ENCODE data around the gene C5orf63.

DNA sequence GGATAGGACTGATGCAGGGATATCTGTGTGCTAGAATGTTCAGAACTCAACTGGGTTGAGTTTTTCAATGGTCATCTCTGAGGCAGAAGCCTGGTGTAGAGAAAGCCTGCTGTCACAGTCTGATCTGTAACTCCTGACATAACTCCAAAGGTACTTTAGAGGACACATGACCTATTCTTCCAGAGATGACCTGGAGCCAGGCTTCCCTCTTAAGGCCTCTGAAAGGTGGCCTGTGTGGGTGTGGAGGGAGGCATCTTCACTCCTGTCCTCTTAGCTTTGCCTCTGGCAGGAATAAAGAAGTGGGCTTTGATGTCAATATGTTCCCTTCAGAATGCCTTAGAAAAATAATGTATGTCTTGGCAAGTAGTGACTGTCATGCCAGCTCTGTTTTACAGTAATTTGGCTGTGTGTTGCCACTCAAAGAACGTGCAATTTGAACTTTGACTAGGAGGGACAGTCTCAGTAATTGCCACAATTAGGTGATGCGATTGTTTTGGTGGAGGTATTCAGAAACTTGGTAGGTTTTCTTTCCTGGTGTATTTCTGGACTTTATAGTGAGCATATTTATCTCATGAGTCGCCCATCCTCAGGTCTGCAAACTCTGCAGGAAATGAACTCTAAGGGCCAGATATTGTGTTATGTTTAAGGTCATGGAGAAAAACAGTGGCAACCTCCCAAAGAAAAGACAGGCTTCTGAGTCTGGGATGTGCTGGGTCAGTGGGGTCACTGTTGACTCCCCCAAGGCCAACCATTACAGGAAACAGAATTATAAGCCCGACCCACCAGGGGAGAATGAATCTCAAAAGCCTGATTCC lies 3.2 kb upstream of the C5orf63 start:
- TF ChIP-seq, protein P1, sequence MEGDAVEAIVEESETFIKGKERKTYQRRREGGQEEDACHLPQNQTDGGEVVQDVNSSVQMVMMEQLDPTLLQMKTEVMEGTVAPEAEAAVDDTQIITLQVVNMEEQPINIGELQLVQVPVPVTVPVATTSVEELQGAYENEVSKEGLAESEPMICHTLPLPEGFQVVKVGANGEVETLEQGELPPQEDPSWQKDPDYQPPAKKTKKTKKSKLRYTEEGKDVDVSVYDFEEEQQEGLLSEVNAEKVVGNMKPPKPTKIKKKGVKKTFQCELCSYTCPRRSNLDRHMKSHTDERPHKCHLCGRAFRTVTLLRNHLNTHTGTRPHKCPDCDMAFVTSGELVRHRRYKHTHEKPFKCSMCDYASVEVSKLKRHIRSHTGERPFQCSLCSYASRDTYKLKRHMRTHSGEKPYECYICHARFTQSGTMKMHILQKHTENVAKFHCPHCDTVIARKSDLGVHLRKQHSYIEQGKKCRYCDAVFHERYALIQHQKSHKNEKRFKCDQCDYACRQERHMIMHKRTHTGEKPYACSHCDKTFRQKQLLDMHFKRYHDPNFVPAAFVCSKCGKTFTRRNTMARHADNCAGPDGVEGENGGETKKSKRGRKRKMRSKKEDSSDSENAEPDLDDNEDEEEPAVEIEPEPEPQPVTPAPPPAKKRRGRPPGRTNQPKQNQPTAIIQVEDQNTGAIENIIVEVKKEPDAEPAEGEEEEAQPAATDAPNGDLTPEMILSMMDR (IDR thresholded peaks at IDR 0.05; ENCODE audit: extremely low read depth in 1 of 2, insufficient read depth in 1 of 2, low read depth in 1 of 2, low read length in 2 of 2) = no peak
- TF ChIP-seq JUN (IDR thresholded peaks at IDR 0.05; ENCODE audit: borderline replicate concordance, insufficient read depth, insufficient read length, low read depth) (peak; percentile 60), EZH2 (IDR thresholded peaks at IDR 0.05; ENCODE audit: borderline replicate concordance, low read depth, low read length, severe bottlenecking) (no peak)
